ENCODE results near the gene PPFIBP2.

PPFIBP2 gene

DNA sequence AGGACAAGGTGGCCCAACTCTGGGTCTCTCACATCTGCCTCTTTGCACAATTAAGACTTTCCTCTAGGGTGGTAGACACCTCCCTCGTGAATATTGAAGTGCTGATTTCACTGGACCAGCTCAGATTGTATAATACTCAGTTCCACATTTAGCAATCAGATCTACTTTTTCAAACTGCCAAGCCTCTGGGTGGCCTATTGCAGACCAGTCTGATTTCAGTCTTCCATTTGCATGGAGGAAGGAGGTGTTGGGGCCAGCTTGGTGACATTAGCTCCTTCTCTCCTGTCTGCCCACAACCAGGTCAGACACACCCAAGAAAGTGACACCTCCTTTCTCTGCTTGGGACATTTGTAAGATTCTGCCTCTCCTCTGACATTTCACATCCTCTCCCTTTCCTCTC is 78.2 kb downstream of the PPFIBP2 start:
- TF ChIP-seq SUZ12 (IDR thresholded peaks at IDR 0.05; ENCODE audit: extremely low read depth, insufficient read depth, insufficient read length) (no peak), ZNF274 (IDR thresholded peaks at IDR 0.05; ENCODE audit: low read depth, low read length) (no peak)
- Histone ChIP-seq H3K4me1 (ENCODE audit: insufficient read depth, insufficient read length) (no peaks in the 10 kb centered on the region), H3K27me3 (ENCODE audit: insufficient read depth, insufficient read length) (no peaks in the 10 kb centered on the region), H3K9ac (ENCODE audit: insufficient read length, low read depth) (no peak overlapping the region), H3K9me3 (ENCODE audit: insufficient read depth, low read length) (no peaks in the 10 kb centered on the region), H3K4me3 (ENCODE audit: insufficient read length, low read depth) (no peak overlapping the region), H3K36me3 (ENCODE audit: insufficient read depth, insufficient read length, low read length) (no peaks in the 10 kb centered on the region)
- DNase-seq (ENCODE audit: low read depth, low spot score): no peak

DNA sequence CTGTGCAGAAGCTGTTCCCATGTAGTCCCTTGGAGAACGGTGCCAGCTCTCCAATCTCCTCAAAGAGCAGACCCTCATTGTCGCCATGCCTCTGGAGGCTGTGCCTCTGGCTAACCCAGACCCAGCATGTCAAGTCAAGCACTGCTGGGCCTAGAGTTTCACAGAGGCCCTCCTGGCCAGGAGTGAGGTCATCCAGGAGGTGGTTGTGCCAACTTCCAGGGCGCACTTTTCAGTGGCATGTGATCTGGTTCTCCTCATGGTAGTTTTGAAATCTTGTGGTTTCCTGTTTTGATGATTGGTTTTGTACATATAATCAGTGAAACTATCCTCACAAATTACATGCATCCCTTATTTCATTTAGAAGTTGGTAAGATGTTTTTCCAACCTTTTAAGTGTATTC is 78.9 kb downstream of the PPFIBP2 start:
- DNase-seq (ENCODE audit: low read depth, low spot score): no peak
- no peaks in the 10 kb centered on the region for H3K9me3 ChIP-seq (ENCODE audit: insufficient read depth, low read length)
- TF ChIP-seq SUZ12 (IDR thresholded peaks at IDR 0.05; ENCODE audit: extremely low read depth, insufficient read depth, insufficient read length): no peak
- no peak for TF ChIP-seq YY1 (IDR thresholded peaks at IDR 0.05; ENCODE audit: insufficient read depth, insufficient read length)
- no peak for TF ChIP-seq ZNF274 (IDR thresholded peaks at IDR 0.05; ENCODE audit: low read depth, low read length)
- no peaks in the 10 kb centered on the region for H3K36me3 ChIP-seq (ENCODE audit: insufficient read depth, insufficient read length, low read length)
- no peak overlapping the region for H3K4me3 ChIP-seq (ENCODE audit: insufficient read length, low read depth)
- no peaks in the 10 kb centered on the region for H3K27me3 ChIP-seq (ENCODE audit: insufficient read depth, insufficient read length)
- no peak overlapping the region for H3K9ac ChIP-seq (ENCODE audit: insufficient read length, low read depth)
- no peaks in the 10 kb centered on the region for H3K4me1 ChIP-seq (ENCODE audit: insufficient read depth, insufficient read length)

DNA sequence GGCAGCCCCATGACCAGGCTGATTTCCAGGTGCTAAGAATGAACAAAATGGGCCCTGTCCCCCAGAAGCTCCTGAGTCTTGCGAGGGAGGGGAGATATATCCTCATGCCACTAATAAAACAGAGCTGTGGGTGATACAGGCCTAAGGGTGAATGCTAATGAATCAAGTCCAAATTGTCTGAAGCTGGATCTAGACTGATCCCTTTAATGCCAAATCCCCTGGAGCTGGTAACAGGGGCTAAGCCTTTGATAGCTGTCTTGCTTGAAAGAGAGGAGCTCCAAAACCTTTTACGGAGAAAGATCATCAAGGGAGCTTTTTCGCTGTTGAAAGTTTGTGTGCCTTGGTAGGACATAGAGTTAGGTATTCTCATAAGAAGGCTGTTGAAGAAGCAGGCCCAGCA is 79.7 kb downstream of the PPFIBP2 start:
- Histone ChIP-seq H3K27me3 (ENCODE audit: insufficient read depth, insufficient read length) (no peaks in the 10 kb centered on the region), H3K9ac (ENCODE audit: insufficient read length, low read depth) (no peak overlapping the region), H3K4me1 (ENCODE audit: insufficient read depth, insufficient read length) (no peaks in the 10 kb centered on the region), H3K36me3 (ENCODE audit: insufficient read depth, insufficient read length, low read length) (no peaks in the 10 kb centered on the region), H3K4me3 (ENCODE audit: insufficient read length, low read depth) (no peak overlapping the region), H3K9me3 (ENCODE audit: insufficient read depth, low read length) (no peaks in the 10 kb centered on the region)
- TF ChIP-seq SUZ12 (IDR thresholded peaks at IDR 0.05; ENCODE audit: extremely low read depth, insufficient read depth, insufficient read length) (no peak), ZNF274 (IDR thresholded peaks at IDR 0.05; ENCODE audit: low read depth, low read length) (no peak), YY1 (IDR thresholded peaks at IDR 0.05; ENCODE audit: insufficient read depth, insufficient read length) (no peak)
- no peak for DNase-seq (ENCODE audit: low read depth, low spot score)

DNA sequence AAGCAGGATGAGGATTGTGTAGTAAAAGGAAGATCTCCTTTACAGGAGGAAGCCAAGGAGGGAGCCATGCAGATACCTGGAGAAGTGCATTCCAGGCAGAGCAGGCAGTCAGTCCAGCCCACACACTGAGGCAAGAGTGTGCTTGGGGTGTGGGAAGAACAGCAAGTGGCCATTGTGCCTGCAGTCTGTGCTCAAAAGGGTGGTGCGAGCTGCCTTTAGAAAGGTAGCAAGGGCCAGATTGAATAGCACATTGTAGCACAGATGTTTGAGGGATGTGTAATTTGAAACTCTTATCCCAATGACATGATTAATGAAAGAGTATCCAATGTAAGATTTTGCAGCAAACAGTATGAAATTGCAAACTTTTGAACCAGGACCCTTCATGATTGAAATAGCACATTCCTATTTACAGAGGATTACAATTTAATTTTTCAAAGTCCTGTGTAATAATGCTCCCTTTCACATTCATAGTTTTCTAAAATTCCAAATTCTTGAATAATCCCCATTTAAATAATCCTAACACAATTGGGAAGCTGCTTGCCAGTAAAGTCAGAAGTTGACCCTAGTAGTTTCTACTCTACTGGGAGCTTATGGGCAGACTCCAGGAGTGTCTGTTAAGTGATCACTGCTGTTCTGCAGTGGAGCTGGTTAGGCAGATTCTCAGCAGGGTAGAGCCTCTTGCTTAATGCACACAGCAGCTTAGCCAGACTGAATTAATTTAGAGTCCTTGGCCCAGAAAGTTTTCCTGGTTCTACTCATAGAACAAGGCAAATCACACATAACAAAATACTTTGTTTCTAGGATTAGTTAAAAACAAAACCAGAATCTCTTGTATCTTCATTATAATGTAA is 81.4 kb downstream of the PPFIBP2 start:
- no peaks in the 10 kb centered on the region for H3K36me3 ChIP-seq (ENCODE audit: insufficient read depth, insufficient read length, low read length)
- DNase-seq (ENCODE audit: low read depth, low spot score): peak; percentile 69
- no peaks in the 10 kb centered on the region for H3K9me3 ChIP-seq (ENCODE audit: insufficient read depth, low read length)
- H3K4me3 ChIP-seq (ENCODE audit: insufficient read length, low read depth): no peak overlapping the region
- no peaks in the 10 kb centered on the region for H3K27me3 ChIP-seq (ENCODE audit: insufficient read depth, insufficient read length)
- peaks cover 4% of the 10 kb centered on the region for H3K4me1 ChIP-seq (ENCODE audit: insufficient read depth, insufficient read length)
- TF ChIP-seq YY1 (IDR thresholded peaks at IDR 0.05; ENCODE audit: insufficient read depth, insufficient read length) (no peak), ZNF274 (IDR thresholded peaks at IDR 0.05; ENCODE audit: low read depth, low read length) (no peak), SUZ12 (IDR thresholded peaks at IDR 0.05; ENCODE audit: extremely low read depth, insufficient read depth, insufficient read length) (no peak)
- H3K9ac ChIP-seq (ENCODE audit: insufficient read length, low read depth): no peak overlapping the region

DNA sequence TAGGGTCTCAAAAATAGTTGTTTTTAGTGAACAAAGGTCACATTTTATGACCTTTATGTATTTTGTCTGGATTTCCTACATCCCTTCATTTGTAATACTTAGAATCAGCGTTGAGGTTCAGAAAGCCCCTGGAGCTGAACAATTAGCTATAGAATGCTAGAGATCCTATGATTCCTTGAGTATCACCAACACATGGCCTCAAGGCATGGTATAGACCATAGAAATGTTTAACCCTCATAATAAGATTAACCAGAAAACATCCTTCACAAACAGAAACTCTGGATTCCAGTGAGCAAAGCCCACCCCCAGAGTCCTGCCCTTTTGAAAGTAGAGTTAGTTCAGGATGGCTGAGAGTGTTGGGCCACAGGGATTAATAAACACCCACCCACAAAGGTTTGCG is 82.2 kb downstream of the PPFIBP2 start:
- Histone ChIP-seq H3K9me3 (ENCODE audit: insufficient read depth, low read length) (no peaks in the 10 kb centered on the region), H3K4me1 (ENCODE audit: insufficient read depth, insufficient read length) (peaks cover 4% of the 10 kb centered on the region), H3K36me3 (ENCODE audit: insufficient read depth, insufficient read length, low read length) (no peaks in the 10 kb centered on the region), H3K27me3 (ENCODE audit: insufficient read depth, insufficient read length) (no peaks in the 10 kb centered on the region), H3K9ac (ENCODE audit: insufficient read length, low read depth) (no peak overlapping the region), H3K4me3 (ENCODE audit: insufficient read length, low read depth) (no peak overlapping the region)
- DNase-seq (ENCODE audit: low read depth, low spot score): no peak
- TF ChIP-seq SUZ12 (IDR thresholded peaks at IDR 0.05; ENCODE audit: extremely low read depth, insufficient read depth, insufficient read length) (no peak), YY1 (IDR thresholded peaks at IDR 0.05; ENCODE audit: insufficient read depth, insufficient read length) (no peak), ZNF274 (IDR thresholded peaks at IDR 0.05; ENCODE audit: low read depth, low read length) (no peak)

DNA sequence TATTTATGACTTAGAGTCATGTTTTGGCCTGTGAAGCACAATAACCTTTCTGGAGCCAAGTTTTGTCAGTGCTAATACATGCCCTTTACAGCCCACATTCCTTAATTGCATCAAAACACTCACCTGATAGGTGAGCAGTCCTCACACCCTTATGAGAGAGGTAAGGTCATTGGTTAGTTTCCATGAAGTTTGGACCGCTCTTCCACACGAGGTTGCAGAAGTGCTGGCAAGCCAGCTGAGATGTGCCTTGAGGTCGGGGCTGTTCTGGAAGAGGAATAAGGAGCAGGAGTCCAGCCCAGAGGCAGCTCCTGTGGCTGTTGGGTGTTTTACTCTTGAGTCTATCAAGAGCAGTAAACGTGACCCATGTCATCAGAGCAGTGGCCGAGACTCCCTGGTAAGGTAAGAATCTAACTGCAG is 83.2 kb downstream of the PPFIBP2 start:
- H3K4me1 ChIP-seq (ENCODE audit: insufficient read depth, insufficient read length): peaks cover 4% of the 10 kb centered on the region
- H3K36me3 ChIP-seq (ENCODE audit: insufficient read depth, insufficient read length, low read length): no peaks in the 10 kb centered on the region
- no peak overlapping the region for H3K4me3 ChIP-seq (ENCODE audit: insufficient read length, low read depth)
- H3K27me3 ChIP-seq (ENCODE audit: insufficient read depth, insufficient read length): no peaks in the 10 kb centered on the region
- no peaks in the 10 kb centered on the region for H3K9me3 ChIP-seq (ENCODE audit: insufficient read depth, low read length)
- no peak for TF ChIP-seq ZNF274 (IDR thresholded peaks at IDR 0.05; ENCODE audit: low read depth, low read length)
- no peak for TF ChIP-seq SUZ12 (IDR thresholded peaks at IDR 0.05; ENCODE audit: extremely low read depth, insufficient read depth, insufficient read length)
- TF ChIP-seq YY1 (IDR thresholded peaks at IDR 0.05; ENCODE audit: insufficient read depth, insufficient read length): no peak
- DNase-seq (ENCODE audit: low read depth, low spot score): no peak
- H3K9ac ChIP-seq (ENCODE audit: insufficient read length, low read depth): no peak overlapping the region

DNA sequence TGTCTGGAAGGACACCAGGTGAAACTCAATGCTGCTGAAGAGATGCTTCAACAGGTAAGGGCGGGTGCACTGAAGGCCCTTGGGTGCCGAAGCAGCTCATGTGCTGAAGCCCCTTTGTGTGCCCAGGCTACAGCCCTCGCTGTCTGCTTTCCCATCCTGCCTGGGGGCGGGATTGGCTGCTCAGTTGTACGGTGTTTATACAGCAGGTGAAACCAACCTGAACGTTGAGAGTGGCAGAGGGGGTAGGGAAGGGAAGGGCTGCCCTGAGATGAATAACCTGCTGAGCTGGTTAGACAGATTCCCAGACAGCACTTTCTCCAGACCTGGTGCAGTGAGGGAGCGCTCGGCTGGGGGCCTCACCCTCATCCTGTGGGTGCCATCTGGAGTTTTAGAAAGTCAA is 83.8 kb downstream of the PPFIBP2 start:
- H3K9me3 ChIP-seq (ENCODE audit: insufficient read depth, low read length): no peaks in the 10 kb centered on the region
- H3K9ac ChIP-seq (ENCODE audit: insufficient read length, low read depth): no peak overlapping the region
- no peak for TF ChIP-seq SUZ12 (IDR thresholded peaks at IDR 0.05; ENCODE audit: extremely low read depth, insufficient read depth, insufficient read length)
- TF ChIP-seq ZNF274 (IDR thresholded peaks at IDR 0.05; ENCODE audit: low read depth, low read length): no peak
- no peak for TF ChIP-seq YY1 (IDR thresholded peaks at IDR 0.05; ENCODE audit: insufficient read depth, insufficient read length)
- H3K27me3 ChIP-seq (ENCODE audit: insufficient read depth, insufficient read length): no peaks in the 10 kb centered on the region
- H3K4me1 ChIP-seq (ENCODE audit: insufficient read depth, insufficient read length): peaks cover 4% of the 10 kb centered on the region
- no peak overlapping the region for H3K4me3 ChIP-seq (ENCODE audit: insufficient read length, low read depth)
- DNase-seq (ENCODE audit: low read depth, low spot score): no peak
- H3K36me3 ChIP-seq (ENCODE audit: insufficient read depth, insufficient read length, low read length): no peaks in the 10 kb centered on the region

Measured in NT2/D1 (cell line).